Measurements from ENCODE around the gene ZNF550.

ZNF550 gene

DNA sequence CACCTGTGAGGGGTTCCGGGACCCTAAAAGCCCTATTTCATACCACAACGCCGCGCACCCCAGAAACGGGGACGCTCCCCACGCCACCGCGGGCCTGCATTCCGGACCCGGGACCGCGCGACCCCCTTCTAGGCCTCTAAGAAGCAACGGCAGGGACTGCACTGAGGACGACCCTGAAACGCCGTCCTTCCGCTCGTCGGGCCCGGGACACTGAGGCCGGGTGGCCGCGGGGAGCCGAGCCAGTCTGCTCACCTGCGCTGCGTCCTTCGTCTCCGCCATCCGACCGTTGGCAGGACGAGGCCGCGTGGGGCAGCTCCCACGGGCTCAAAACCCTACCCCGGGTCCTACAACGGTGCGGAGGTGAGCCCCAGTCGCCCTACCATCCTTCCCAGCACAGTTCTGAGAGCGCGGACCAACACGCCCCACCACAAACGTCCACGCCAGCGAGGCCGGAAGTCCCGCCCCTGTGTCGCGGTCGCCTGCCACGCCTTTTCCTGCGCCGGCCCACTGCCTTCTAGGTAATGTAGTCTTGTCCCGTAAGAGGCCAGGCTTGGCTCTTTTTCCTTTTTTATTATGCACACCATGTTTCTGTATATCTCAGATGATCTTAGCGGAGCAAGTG is at the start of gene ZNF550:
TSS of gene ZNF550 (minus strand) at position 460 of the 622 bp plus-strand sequence. CDS start at position 279, 181 bp downstream.
- peak; percentile 83 for DNase-seq (ENCODE audit: low read depth)

DNA sequence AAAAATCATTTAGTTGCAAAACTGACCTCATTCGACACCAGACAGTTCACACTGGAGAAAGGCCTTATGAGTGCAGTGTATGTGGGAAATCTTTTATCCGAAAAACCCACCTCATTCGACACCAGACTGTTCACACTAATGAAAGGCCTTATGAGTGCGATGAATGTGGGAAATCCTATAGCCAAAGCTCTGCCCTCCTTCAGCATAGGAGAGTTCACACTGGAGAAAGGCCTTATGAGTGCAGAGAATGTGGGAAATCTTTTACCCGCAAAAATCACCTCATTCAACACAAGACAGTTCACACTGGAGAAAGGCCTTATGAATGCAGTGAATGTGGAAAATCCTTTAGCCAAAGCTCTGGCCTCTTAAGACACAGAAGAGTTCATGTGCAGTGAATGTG is 47.3 kb upstream of the ZNF550 start:
- DNase-seq (ENCODE audit: low read depth): no peak

DNA sequence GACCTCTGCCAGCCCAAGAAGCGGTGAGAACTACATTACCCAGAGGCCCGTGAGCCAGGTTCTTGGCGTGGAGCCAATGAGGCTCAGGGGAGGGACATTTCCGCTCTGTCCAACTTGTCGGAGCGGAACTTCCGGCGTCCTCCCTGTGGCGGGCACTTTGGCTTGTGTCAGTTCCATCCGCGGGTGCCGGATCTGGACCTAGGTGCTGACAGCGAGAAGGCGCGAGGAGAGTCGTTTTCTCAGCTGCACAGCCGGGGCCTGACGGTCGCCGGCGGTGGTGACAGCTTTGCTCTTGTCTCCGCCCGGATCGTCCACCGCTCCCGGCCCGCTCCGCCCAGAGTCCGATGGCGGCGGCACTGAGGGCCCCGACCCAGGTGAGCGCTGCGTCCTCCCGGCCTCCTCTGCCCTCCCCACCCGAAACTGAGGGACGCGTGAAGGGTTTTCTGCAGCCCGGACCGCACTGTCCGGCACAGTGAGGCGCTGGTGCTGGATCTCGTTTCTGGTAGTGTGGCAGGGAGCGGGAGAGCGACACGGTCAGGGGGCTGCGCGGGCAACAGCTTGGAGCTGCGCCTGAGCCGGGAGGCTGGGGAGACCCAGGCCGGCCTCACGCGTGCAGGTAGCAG is 40.2 kb upstream of the ZNF550 start, which contains the start of gene ZNF530:
TSS of gene ZNF530 (plus strand) at position 125 of the 623 bp plus-strand sequence. CDS start 4,461 bp downstream, outside the sequence.
- peak; percentile 86 for DNase-seq (ENCODE audit: low read depth)

DNA sequence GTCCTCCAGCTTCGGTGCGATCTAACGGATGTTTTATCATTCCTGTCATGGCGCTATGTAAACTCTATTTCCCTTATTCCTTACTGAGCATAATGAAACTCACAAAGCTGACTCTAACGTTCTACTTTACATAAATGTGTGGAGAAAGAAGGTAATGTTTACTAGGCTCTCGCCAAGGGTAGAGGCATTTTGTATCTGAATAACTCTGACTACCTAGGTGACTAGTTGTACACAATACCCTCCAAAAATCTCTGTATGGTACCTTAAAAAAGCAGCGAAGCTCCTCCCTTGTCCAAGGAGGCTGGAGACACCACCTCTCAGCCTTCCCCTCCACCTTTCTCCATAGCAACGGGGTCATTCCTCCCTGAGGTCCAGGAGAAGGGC is 39.7 kb upstream of the ZNF550 start:
- DNase-seq (ENCODE audit: low read depth): no peak

DNA sequence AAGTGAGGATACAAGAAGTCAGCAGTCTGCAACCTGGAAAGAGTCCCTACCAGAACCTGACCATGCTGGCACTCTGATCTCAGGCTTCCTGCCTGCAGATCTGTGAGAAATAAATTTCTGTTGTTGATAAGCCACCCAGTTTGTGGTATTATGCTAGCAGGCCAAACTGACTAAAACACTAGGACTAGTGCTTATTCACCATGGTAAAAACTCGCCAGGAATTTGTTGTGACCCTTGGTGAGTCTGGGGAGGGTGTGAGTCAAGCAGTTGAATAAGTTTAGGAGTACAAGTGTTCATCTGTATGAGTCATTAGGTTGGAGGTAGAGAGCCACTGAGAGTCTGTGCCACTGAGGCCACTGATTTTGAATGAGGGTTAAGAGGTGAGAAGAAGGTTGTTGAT is 27.9 kb upstream of the ZNF550 start:
- no peak for DNase-seq (ENCODE audit: low read depth)

DNA sequence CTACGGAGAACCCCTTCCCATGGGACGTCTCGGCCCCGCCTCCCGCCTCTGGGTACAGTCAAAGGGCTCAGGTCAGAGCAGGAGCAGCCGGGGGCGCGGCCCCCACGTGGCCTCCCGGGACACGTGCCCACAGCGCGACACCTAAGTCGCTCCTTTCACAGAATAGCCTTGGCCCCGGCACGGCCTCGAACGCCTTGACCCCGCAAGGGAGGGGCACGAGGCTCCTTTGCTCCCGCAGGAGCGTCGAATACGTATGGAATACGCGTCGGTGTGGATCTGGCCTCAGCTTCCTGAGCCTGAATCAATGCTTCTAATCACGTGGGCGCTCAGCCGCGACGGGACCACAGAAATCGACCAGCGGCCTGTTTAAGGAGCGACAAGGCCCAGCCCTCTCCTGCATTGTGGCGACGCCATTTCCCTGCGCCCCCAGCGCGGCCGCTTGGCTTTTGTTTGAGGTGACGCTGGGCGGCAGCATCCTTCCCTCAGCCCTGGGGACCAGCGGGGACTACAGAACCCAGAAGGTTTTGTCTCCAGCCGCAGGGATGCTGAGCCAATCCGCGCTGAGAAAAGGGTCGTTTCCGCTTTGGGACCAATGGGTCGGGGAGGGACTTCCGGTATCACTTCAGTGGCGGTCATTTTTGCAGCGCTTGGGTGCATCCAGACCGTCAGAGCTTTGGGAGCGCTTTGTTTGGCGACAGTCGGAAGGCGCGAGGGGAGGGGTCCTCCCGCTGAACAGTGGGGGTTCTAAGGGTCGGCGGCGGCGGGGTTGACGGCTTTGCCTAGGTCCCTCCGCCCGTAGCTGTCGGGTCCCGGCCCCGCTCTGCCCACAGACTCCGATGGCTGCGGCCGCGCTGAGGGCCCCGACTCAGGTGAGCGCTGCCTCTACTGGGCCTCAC is 24.1 kb upstream of the ZNF550 start, which contains the start of gene ZIK1:
TSS of gene ZIK1 (plus strand) at position 625 of the 896 bp plus-strand sequence. CDS start at position 837, 212 bp downstream.
- peak; percentile 74 for DNase-seq (ENCODE audit: low read depth)

DNA sequence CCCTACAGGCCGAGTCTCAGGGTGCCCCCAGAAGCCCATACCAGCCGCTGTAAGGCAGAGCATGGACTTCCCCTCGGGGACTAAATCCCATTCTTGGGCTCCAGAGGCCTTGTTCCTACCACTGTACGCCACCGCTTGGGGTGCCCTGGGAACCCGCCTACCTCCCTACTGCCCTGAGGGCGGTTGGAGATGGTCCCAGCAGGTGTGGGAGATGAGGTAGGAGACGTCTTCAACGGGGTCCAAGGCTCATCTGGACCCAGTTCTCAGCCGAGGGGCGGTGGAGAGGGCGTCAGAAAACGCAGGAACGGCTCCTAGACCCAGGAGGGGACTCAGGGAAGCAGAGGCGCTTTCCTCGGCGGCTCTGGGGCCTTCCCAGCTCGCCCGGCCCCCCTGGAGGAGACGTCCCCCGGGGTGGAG is 23.4 kb upstream of the ZNF550 start:
- no peak for DNase-seq (ENCODE audit: low read depth)

DNA sequence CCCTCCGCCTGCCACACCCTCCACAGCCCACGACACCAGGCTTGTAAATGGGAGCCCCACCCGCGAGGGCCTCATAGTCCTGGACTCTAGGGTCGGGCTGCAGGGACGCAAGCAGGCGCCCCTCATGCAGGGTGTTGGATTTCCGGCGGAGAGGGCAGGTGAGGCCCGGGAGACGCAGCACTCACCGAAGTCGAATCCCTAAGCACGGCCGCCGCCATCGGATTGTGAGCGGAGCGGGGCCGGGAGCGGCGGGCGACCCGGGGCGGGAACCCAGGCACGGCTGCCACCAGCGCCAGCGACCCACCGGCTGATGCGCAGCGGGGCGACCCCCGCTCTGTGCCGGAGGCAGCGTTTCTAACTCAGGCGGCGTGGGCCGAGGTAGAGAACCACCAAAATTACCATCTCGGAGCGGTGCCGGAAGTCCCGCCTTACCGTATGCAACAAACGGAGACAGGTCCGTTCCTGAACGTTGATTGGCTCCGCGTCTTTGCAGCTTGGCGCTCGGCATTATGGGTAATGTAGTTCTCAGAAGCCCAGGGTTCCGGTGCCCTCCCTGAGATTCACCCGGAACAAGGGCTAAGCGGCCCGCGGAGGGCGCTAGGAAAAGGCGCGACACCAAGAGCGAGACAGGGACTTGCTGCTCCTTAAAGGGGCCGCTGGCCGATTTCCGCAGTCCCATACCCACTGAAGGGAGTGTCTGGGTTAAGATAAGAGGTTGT is 19.0 kb upstream of the ZNF550 start, which contains the start of gene ZNF416:
TSS of gene ZNF416 (minus strand) at position 425 of the 719 bp plus-strand sequence. CDS start at position 218, 207 bp downstream.
- peak; percentile 86 for DNase-seq (ENCODE audit: low read depth)

DNA sequence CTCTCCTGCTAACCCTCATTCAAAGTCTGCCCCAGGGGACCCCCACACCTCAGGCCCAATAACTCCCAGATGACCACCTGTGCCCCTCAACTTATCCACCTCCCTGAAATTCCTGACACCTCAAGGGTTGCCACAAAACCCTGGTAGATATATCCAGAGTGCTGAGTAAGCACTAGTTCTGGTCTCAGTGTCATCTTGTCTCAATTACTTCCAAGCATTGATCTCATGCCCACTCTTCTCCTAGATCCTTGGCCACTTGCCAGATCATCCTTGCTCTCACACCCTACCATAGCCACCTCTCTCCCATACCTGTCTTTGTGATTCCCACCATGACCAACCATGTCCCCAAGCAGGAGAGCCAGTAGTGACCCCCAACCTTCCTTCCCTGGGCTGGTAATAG is 17.0 kb upstream of the ZNF550 start:
- no peak for DNase-seq (ENCODE audit: low read depth)

DNA sequence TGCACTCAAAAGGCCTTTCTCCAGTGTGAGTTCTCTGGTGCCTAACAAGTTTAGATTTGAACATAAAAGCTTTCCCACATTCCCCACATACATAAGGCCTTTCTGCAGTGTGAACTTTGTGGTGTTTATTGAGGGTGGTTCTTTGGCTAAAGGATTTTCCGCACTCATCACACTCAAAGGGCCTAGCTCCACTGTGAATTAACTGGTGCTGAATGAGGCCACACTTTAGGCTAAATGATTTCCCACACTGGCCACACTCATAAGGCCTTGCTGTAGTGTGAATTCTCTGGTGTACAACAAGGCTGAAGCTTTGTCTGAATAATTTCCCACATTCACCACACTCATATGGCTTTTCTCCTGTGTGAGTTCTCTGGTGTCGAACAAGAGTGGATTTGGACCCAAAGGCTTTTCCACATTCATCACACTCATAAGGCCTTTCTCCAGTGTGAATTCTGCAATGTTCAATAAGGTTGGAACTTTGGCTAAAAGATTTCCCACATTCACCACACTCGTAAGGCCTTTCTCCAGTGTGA is 12.8 kb upstream of the ZNF550 start:
- no peak for DNase-seq (ENCODE audit: low read depth)

DNA sequence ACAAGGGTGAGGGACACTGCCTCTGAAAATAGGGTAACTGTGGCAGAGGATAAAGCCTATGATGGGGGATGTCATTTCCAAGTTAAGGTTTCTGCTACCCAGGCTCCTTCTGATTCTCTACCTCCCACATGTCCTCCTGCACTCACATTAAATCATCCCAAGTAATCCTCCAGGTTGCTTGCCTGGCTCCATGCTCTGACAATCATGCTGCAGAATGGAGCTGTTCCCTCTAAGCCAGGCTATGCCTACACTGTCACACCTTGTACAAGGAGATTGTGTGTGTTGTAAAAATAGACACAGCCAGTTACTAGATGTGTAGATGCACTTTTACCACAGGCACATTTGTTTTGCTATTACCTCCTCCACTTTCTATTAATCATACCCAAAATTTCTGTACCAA is 11.0 kb upstream of the ZNF550 start:
- no peak for DNase-seq (ENCODE audit: low read depth)

DNA sequence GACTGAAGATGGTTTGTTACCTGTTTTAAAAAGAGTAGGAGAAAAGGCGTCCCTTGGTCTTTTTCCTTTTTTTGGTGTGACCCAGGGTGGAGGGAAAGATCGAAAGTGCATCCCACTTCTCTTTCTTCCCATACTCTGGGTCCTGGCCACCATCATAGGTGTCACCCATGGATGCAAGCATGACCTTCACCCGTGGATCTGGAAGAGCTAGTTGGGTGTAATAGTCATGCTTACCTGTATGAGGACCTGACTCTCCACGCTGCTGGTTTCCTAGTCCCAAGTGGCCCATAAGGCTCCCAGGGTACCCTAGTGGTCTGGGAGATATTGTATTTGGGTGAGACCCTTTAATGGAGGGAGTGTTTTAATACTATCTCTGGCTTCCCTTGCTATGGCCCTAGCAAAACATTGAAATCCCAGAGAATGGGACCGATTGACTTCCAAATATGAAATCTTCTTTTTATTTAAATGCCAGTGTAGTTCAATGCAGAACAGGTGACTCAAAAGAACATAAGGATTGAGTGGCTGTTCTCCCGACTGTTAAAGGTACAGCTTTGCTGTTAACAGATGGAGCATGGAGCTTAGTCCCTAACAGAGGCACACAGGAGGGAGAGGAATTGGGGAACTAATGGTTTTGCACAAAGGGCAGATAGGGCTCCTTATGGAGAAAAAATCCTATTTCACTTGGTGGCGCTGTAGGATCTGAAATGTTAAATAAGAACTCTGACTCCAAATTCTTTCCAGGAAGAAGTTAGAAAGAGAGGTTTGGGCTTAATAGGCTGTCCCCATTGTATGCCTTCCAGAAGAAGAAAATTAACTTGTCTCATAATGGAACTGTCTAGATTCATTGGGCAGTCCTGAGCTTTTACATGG is 7.0 kb upstream of the ZNF550 start:
- no peak for DNase-seq (ENCODE audit: low read depth)

DNA sequence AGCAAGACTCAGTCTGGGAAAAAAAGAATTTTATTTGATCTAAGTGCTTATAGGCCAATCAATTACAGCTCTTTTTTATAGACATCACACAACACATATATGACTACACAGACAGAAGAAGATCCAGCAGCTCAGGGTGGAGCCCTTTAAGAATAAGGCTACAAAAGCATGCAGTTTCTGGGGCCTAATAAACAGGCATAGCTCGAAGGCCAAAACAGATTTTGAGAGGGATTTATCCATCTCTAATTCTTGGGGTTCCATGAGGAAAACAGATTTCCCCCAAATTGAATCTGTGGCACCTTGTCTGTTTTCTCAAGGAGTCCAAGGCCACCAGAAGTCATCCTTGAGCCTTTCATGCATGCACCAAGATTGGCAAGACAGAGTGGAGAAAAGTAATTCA is 3.9 kb upstream of the ZNF550 start:
- DNase-seq (ENCODE audit: low read depth): no peak

DNA sequence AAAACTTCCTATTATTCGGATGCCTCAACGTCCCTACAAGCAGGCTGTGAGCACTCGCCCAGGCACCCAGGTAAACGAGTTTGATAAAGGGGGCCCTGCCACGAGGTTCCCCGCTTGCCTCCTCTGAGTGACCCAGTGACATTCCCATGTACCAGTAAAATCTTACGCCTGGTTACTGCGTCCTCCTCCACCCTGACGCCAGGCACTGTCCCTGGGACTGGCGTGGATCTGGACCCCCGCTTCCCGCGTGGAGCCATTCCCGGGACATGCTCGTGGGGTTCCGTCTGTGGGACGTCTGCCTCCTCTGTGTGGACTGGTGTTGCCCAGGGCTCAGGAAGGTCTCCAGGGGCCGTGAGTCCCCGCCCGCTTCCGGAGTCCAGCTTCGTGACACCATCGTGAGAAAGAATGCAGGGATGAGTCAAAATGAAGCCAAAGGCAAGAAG is 407 bp upstream of the ZNF550 start:
- no peak for DNase-seq (ENCODE audit: low read depth)

DNA sequence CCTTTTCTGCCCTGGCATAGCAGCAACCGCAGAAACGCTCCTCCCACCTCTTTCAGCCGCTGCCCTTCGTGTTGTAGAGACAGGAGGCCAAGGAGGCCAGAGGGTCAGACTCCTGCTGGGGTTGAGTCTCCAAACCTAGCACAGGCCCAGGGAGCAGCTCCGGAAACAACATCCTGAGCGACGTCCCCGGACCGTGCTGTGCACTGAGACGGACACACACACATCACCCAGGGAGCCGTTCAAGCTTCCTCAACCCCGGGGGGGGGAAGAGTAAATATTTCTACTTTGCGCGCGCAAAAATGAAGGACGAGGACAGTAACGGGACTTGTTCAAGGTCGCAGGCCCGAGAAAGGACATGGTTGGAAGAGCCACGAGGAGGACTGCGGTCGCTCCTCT is 657 bp downstream of the ZNF550 start:
- no peak for DNase-seq (ENCODE audit: low read depth)

DNA sequence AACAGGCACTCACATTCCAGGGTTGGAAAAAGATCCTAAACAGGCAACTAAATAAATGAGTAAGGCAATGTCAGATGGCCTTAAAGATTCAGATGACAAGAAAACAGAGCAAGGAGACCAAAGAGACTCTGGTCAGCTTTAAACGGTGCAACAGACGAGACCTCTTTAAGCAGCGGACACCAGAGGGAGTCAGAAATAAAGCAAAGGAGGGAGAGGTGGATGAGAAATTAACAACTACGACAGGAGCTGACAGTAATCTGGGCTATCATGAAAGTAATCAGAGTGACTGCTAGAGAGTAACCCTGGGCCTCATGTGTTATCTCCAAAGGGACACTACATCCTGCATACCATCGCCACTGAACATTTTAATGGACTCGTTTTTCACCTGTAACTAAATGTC is 1.1 kb downstream of the ZNF550 start:
- no peak for DNase-seq (ENCODE audit: low read depth)

DNA sequence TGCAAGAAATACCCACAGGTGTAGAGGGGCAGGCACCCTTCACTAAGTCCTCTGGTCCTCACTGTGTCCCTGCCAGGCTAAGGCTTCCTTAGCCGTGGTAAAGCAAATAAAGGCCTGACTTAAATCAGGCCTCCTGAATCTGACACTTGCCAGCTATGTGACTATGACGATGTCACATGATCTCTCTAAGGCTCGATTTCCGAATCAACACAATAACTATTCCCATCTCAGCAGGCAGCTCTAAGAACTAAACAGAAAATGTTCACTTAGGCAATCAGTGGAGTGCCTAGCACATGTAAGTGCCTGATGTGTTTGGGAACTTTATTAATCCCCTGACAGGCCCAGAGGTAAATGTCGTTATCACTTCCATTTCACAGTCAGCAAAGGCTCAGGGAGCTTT is 2.0 kb downstream of the ZNF550 start:
- no peak for DNase-seq (ENCODE audit: low read depth)

DNA sequence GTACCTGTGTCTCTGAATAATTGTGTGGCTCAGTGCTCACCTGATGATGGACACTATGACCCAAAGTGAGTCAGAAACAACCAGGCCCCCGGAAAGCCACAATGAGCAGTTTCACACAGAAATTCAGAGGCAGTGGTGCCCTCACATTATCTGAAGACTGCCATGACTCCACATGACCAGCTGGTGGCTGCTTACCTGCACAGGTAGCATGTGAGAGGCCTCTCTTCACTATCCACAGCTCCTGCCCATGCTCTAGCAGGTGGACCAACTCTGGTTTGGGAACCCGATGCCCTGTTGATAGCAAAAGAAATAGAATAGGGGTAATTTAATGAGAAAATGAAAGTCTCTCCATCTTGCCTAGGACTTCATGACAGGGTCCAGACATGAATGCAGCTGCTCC is 7.2 kb downstream of the ZNF550 start:
- DNase-seq (ENCODE audit: low read depth): no peak

DNA sequence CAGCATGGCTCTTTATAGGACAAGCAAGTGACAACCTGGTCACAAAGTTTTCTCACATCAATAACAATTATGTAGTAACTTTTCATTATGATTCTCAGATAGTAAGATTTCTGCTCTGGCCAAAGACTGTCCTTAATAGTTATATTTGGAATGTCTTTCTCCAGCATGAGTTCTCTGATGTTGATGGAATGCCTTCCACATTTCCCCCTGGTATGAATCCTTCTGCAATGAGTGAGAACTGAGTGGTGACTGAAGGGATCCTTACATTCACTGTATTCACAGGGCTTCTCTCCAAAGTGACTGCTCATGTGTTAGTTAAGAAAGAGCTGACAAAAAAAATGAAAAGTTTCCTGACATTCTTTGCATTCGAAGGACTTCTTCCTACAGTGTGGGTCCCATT is 13.2 kb downstream of the ZNF550 start:
- DNase-seq (ENCODE audit: low read depth): no peak

DNA sequence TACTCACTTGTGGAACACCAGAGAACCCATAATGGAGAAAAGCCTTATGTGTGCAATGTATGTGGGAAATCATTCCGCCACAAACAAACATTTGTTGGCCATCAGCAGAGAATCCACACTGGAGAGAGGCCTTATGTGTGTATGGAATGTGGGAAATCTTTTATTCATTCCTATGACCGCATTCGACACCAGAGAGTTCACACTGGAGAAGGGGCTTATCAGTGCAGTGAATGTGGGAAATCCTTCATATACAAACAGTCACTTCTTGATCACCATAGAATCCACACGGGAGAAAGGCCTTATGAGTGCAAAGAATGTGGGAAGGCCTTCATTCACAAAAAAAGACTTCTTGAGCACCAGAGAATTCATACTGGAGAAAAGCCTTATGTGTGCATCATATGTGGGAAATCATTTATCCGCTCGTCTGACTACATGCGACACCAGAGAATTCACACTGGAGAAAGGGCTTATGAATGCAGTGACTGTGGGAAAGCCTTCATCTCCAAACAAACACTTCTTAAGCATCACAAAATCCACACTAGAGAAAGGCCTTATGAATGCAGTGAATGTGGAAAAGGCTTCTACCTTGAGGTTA is 21.6 kb downstream of the ZNF550 start:
- DNase-seq (ENCODE audit: low read depth): no peak

All from stimulated activated CD8-positive, alpha-beta memory T cell treated with anti-CD3 and anti-CD28 coated beads, Interleukin-4, amount 100 ng/mL, for 24 hours (primary cell).